Measurements from ENCODE around the gene NOB1. TPM values are rescaled to one million over a fixed set of nuclear protein-coding genes. Genes with fewer than 3 reads are reported as not detected.

NOB1 gene
- 42.6 and 50.1 TPM in 2 replicates for total RNA-seq

DNA sequence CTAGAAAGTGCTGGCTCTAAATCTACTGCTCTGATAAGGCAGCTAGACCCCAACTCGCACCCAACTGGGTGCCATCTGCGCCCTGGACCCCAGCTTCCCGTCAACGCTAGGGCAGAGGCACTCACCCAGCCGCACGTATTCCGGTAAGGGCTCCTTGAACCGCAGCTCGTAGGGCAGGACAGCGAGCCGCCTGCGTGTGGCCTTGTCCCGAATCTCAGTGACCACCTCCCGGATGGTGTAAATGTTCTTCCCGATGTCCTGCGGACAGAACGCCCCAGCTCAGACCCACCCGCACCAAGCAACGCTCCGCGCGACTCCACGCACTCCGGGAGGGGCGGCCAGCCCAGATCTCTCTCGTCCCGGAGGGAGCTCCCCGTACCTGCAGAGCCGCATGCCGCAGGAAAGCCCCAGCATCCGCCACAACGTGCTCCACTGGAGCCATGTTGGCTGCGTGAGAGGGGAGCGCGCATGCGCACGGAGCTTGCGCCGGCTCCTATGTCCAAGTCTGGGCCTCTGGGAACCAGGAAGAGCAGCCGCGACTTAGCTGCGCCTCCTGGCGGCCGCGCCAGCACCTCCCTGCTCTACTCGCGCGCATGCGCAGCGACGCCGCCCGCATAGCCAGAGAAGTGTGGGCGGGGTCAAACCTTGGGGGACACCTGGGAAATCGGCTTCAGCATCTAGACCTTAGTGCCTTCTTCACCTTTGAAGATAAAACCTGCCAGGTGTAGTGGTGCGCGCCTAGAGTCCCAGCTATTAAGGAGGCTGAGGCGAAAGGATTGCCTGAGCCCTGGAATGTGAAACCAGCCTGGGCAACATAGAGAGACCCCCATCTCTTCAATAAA lies at the start of gene NOB1:
Gene NOB1, minus strand, starts transcription at position 458 of the 842 bp plus-strand sequence. Its CDS starts 16 bp downstream, at position 442.

DNA sequence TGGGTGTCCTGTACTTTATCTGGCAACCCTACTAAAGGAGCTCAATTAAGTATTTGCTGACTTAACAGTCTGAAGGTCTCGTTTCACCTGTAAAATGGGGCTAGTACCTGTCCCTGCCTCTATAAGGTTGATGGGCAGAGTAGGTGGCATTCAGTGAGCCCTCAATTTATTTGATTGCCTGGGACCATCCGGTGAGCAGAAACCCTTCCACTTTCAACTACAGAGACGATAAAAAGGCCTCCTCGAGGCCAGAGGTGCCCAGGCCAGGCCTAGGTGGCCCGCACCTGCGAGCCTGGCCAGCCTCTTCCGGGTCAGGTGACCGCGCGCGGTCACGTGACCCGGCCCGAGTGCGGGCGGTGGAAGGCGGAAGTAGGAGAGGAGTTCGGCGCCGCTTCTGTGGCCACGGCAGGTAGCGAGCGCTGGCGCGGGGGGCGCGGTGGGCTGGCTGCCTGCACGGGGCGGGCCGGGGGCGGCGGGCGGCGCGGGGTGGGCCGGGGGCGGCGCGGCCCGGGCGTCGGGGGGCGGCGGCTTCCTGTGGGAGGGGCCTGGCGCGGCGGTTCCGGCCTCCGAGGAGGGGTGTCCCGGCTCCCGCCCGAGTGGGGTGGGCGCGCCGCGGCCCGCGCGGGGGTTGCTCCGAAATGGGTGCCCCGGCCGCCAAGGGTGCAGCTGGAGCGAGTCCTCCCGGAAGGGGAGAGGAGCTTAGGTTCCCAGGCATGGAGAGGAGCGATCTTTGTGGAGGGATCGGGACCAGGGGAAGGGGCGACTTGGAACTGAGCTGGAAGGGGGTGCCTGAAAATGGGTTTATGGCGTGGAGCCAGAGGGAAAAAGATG lies 7.5 kb upstream of the NOB1 start, which contains the start of gene WWP2:
Gene WWP2, plus strand, starts transcription at position 350 of the 831 bp plus-strand sequence. CDS start 24,679 bp downstream, outside the sequence.

DNA sequence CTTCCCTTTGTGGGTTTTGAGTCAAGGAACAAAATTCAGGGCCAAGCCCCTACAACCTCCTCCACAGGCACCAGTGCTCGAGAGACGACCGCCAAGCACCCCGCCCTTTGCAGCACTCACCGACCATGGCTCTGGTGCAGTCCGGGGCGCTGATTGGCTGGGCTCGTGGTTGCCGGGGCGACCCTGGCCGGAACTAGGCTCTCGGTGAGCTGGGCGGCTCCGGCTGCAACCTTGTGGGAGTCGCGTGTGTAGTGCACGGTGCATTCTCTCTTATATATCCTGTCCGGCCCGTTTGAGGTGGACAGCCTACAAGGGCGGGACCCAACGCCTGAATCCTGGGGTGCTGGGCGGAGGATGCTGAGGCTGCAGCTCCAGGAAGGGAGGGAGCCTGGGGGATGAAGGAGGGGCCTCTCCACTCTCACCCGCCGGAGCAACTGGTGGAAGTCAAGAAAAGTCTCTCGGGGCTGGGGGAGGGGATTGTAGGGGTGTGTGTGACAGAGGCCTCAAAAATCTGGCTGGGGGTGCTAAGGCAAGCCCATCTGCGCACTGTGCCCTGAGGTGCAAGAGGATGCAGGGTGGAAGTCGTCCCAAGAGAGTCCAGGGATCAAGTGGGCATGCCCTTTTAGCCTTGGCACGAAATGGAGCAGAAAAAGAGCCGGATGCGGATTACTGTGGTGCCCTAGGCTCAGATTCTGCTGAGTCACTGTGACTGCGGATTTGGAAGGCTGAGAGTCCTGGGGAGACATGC lies 28.2 kb downstream of the NOB1 start, which contains the start of gene NQO1:
Gene NQO1, minus strand, starts transcription at position 248 of the 748 bp plus-strand sequence. Its CDS starts 121 bp downstream, at position 127.

Other genes starting within 250 kb of the NOB1 start
- gene NFAT5, start 189.0 kb downstream of the NOB1 start, total RNA-seq, result 3.5 and 5.9 TPM in 2 replicates
- gene NQO1, start 28.4 kb downstream of the NOB1 start, total RNA-seq, result 228 and 312 TPM in 2 replicates
- gene WWP2, start 7.4 kb upstream of the NOB1 start, total RNA-seq, result 14.8 and 15.4 TPM in 2 replicates
- 0.08 and 0.16 TPM in 2 replicates for gene CLEC18A, start 196.4 kb upstream of the NOB1 start, total RNA-seq